HEK293 (cell line): ENCODE results near the gene MAGI1.

Experiments used
- CTCF ChIP-seq: fragments of 450-650 bp; formaldehyde crosslinking; IDR thresholded peaks from 2 replicates; pipeline ENCODE4 v1.5.1; 2016; ENCODE audit warnings: missing biosample characterization, missing genetic modification characterization
- GLIS2 ChIP-seq: fragments of 450-650 bp; formaldehyde crosslinking; IDR thresholded peaks from 2 replicates; pipeline ENCODE4 v1.5.1; 2016; ENCODE audit warnings: missing biosample characterization, missing genetic modification characterization
- KLF10 ChIP-seq: fragments of 450-650 bp; IDR thresholded peaks from 2 replicates; pipeline ENCODE4 v1.5.1; 2018; ENCODE audit warnings: missing biosample characterization, mild to moderate bottlenecking, missing genetic modification characterization
- PATZ1 ChIP-seq: fragments of 450-650 bp; formaldehyde crosslinking; IDR thresholded peaks from 2 replicates; pipeline ENCODE4 v1.5.1; 2016; ENCODE audit warnings: missing biosample characterization, missing genetic modification characterization
- SP7 ChIP-seq: fragments of 450-650 bp; formaldehyde crosslinking; IDR thresholded peaks from 2 replicates; pipeline ENCODE4 v1.5.1; 2016; ENCODE audit warnings: missing biosample characterization, missing genetic modification characterization
- ZBTB21 ChIP-seq: fragments of 450-650 bp; formaldehyde crosslinking; IDR thresholded peaks from 2 replicates; pipeline ENCODE4 v1.5.1; 2017; ENCODE audit warnings: missing biosample characterization, missing genetic modification characterization
- ZNF274 ChIP-seq, 2 experiments: fragments of 200-500 bp in 1 of 2; fragments of 450-650 bp in 1 of 2; sonication (Bioruptor generic) in 1 of 2; formaldehyde crosslinking in 1 of 2; IDR thresholded peaks; 2 replicates each; pipeline versions ENCODE4 v1.5.1 to v1.6.1; 2014 to 2016; ENCODE audit warnings: borderline replicate concordance in 1 of 2, inconsistent platforms in 1 of 2, low read length in 1 of 2, missing biosample characterization in 1 of 2, missing genetic modification characterization in 1 of 2
- ZNF423 ChIP-seq: fragments of 450-650 bp; formaldehyde crosslinking; IDR thresholded peaks from 2 replicates; pipeline ENCODE4 v1.5.1; 2016; ENCODE audit warnings: missing biosample characterization, missing genetic modification characterization
- ZNF513 ChIP-seq: fragments of 450-650 bp; IDR thresholded peaks from 2 replicates; pipeline ENCODE4 v1.5.1; 2018; ENCODE audit warnings: missing biosample characterization, missing genetic modification characterization
- ZNF704 ChIP-seq: fragments of 450-650 bp; formaldehyde crosslinking; IDR thresholded peaks from 2 replicates; pipeline ENCODE4 v1.5.1; 2016; ENCODE audit warnings: missing biosample characterization, missing genetic modification characterization
- ZNF76 ChIP-seq: fragments of 450-650 bp; formaldehyde crosslinking; IDR thresholded peaks from 2 replicates; pipeline ENCODE4; 2016; ENCODE audit warnings: low read depth, missing biosample characterization, missing genetic modification characterization, borderline replicate concordance

- TF ChIP-seq GLIS2 (tag by site-specific recombination) (no peak; the same call in 1 of the 2 replicates), CTCF (no peak), ZNF513 (no peak), ZNF274 (IDR thresholded peaks at IDR 0.05; ENCODE audit: low read length) (no peak), ZNF274 (tag by site-specific recombination; IDR thresholded peaks at IDR 0.05; ENCODE audit: borderline replicate concordance) (no peak), ZNF704 (tag by site-specific recombination) (no peak), PATZ1 (tag by site-specific recombination) (no peak), KLF10 (tag by site-specific recombination) (no peak), ZBTB21 (tag by site-specific recombination) (no peak), ZNF423 (tag by site-specific recombination) (no peak), SP7 (tag by site-specific recombination) (no peak), ZNF76 (tag by site-specific recombination) (0 out of 2 replicates have a peak, but pooled peaks have one; percentile 19)
Observed at GRCh38 chr3:65548848-65549625, 489.7 kb downstream of the MAGI1 start.
